Measurements from ENCODE around the gene SETX.

- no peak for TF ChIP-seq ZNF646 (CRISPR knock-in tag; IDR thresholded peaks at IDR 0.05)
- TF ChIP-seq ZFX (CRISPR knock-in tag; IDR thresholded peaks at IDR 0.05; ENCODE audit: low read depth) = no peak
- no peak for TF ChIP-seq CTCF (CRISPR knock-in tag; IDR thresholded peaks at IDR 0.05)
- no peak for TF ChIP-seq ZNF12 (CRISPR knock-in tag; IDR thresholded peaks at IDR 0.05)
- no peak for TF ChIP-seq ZBTB14 (CRISPR knock-in tag; IDR thresholded peaks at IDR 0.05)
- TF ChIP-seq NPAS2 (CRISPR knock-in tag; IDR thresholded peaks at IDR 0.05; ENCODE audit: borderline replicate concordance) = no peak
- TF ChIP-seq BRF2 (CRISPR knock-in tag; IDR thresholded peaks at IDR 0.05) = no peak
- TF ChIP-seq RAD21 (CRISPR knock-in tag; IDR thresholded peaks at IDR 0.05) = no peak
- TF ChIP-seq KDM4B (CRISPR knock-in tag; IDR thresholded peaks at IDR 0.05) = no peak
- no peak for TF ChIP-seq ZNF225 (CRISPR knock-in tag; IDR thresholded peaks at IDR 0.05)
These were observed 35.2 kb downstream of the SETX start for GRCh38 chr9:132319421-132320110.
